Cortex of kidney (tissue), 1 donor: ENCODE measurements around the gene URB1.
"Not testable (repeated sequence)": the region's sequence is repeated elsewhere in the genome, so short reads cannot be mapped to it uniquely, and the experiment has no call there.

Source experiments
- DNase-seq: peaks from one replicate; lab custom pipeline; 2025; lab: John Stamatoyannopoulos, UW

The URB1 gene

GRCh38 chr21:32297449-32297848, 95.4 kb downstream of the URB1 start:
- DNase-seq, result no peak

GRCh38 chr21:32285476-32285875, 107.3 kb downstream of the URB1 start:
- DNase-seq, result no peak

GRCh38 chr21:32282992-32283391, 109.8 kb downstream of the URB1 start:
- DNase-seq, result no peak

- DNase-seq, result no peak
Measured at GRCh38 chr21:32281531-32281930, 111.3 kb downstream of the URB1 start.

- DNase-seq, result no peak
Measured at GRCh38 chr21:32279377-32279680, 113.5 kb downstream of the URB1 start.

- peak; percentile 93 for DNase-seq
Measured at GRCh38 chr21:32278518-32279376, 114.1 kb downstream of the URB1 start, which contains the start of gene MIS18A. Gene MIS18A, minus strand, starts transcription at chr21:32279049. Its CDS starts 35 bp downstream, at chr21:32279014.

- DNase-seq, result no peak
Measured at GRCh38 chr21:32278103-32278502, 114.7 kb downstream of the URB1 start.

- no peak for DNase-seq
Measured at GRCh38 chr21:32276671-32277070, 116.1 kb downstream of the URB1 start.

- DNase-seq, result no peak
Measured at GRCh38 chr21:32270748-32271147, 122.1 kb downstream of the URB1 start.

GRCh38 chr21:32265321-32265720, 127.5 kb downstream of the URB1 start:
- not testable (repeated sequence) for DNase-seq

GRCh38 chr21:32261929-32262328, 130.9 kb downstream of the URB1 start:
- DNase-seq, result no peak
